ENCODE measurements around the gene IDH3A. TPM values are rescaled to one million over a fixed set of nuclear protein-coding genes. Genes with fewer than 3 reads are reported as not detected.

IDH3A gene
- total RNA-seq, 2 experiments from 2014 or later: 47.0 to 140 TPM

DNA sequence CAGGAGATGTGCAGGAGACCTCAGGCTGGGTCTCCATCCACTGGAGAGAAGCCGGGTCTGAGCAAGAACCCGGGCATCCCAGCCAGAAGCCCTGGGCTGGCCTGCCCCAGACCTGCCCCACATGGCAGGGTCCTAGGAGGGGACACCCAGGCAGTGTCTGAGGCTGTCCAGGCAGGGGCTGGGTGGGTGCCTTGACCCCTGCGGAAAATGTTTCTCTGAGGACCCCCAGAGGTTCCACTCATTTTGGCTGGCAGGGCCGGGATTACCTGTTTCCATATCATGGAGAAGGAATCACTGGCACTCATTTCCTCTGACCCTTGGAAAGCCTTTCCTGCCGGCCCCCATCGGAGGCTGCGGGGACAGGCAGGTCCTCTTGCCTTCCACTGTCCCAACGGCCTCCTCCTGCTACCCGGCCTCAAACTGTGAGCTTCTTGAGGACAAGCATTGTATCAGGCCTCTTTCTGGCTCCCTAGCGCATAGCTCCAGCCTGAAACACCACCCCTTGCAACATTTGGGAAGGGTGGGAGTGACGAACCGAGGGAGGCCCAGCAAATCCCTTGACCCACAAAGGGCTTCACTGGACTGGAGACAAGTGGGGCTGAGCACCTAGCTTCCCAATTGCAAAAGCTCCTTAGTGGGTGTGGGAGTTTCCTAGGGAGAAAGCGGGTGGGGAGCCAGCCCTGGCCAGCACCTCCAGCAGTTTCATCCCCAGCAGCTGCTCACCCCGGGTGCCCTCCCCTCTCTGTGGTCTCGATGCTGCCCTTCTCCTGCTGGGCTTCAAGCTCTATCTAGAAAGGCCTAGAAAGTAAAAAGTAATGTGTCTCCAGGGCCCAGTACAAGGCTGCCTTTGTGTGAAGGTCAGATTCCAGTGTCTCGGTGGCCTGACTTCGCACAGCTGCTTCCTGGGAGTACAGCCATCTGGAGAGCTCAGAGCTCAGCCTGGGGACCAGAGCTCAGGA is 55.5 kb downstream of the IDH3A start:
- ChIA-PET POLR2A (interaction anchor here (1.0 to 1.3 kb wide), 2 partner anchors 36 to 87 kb away, joined by 3 to 6 read pairs; no protein-coding TSS in a partner anchor), CTCF (ENCODE audit: unreplicated experiment) (interaction anchor here (1.2 kb wide), 1 partner anchor 9 kb away, joined by 4 read pairs; no protein-coding TSS in a partner anchor)
- Histone ChIP-seq H3K9me3 (ENCODE audit: low read length) (no peaks in the 10 kb centered on the region), H3K4me2 (ENCODE audit: low read length) (no peak overlapping the region), H3K79me2 (ENCODE audit: insufficient read depth, low read depth, low read length) (no peaks in the 10 kb centered on the region), H2AFZ (ENCODE audit: low read length) (no peak overlapping the region), H3K27ac (ENCODE audit: low read depth, low read length, poor library complexity, severe bottlenecking) (no peak overlapping the region), H3K4me3 (ENCODE audit: low read depth, low read length, poor library complexity, severe bottlenecking) (no peak overlapping the region), H3K36me3 (ENCODE audit: insufficient read depth, low read length) (no peaks in the 10 kb centered on the region), H4K20me1 (ENCODE audit: insufficient read depth, low read length) (no peaks in the 10 kb centered on the region), H3K4me1 (ENCODE audit: insufficient read depth, low read length, poor library complexity, severe bottlenecking) (no peaks in the 10 kb centered on the region), H3K9me2 (ENCODE audit: insufficient read depth, low read length) (no peaks in the 10 kb centered on the region)
- intact Hi-C loops (cut with micrococcal nuclease; ENCODE audit: unreplicated experiment): no loop called here
- no TSS peak for BruUV-seq (replicated peaks)
- DNase-seq (ENCODE audit: low spot score): no peak
- TF ChIP-seq, protein P1, sequence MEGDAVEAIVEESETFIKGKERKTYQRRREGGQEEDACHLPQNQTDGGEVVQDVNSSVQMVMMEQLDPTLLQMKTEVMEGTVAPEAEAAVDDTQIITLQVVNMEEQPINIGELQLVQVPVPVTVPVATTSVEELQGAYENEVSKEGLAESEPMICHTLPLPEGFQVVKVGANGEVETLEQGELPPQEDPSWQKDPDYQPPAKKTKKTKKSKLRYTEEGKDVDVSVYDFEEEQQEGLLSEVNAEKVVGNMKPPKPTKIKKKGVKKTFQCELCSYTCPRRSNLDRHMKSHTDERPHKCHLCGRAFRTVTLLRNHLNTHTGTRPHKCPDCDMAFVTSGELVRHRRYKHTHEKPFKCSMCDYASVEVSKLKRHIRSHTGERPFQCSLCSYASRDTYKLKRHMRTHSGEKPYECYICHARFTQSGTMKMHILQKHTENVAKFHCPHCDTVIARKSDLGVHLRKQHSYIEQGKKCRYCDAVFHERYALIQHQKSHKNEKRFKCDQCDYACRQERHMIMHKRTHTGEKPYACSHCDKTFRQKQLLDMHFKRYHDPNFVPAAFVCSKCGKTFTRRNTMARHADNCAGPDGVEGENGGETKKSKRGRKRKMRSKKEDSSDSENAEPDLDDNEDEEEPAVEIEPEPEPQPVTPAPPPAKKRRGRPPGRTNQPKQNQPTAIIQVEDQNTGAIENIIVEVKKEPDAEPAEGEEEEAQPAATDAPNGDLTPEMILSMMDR (conservative IDR thresholded peaks at IDR 0.05; ENCODE audit: low read length): no peak
- no peak for TF ChIP-seq EZH2phosphoT487 (IDR thresholded peaks at IDR 0.05; ENCODE audit: borderline replicate concordance, low read depth, low read length)

DNA sequence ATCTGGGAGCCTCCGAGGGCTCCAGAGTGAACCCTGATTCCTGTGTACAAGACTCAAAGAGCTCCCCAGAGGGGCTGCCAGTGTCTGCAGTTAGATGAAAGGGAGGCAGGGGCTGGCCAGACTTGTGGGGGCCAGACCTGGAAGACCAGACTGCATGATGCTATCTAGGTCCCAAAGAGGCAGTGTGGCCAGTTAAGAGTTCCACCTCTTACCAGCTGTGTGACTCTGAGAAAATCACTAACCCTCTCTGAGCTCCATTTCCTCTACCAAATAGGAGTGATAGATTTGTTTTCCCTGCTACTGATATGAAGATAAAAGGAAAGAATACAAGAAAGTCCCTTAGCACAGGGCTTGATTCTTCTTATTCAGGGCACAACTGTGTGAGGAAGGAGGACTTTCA is 56.2 kb downstream of the IDH3A start:
- no peak overlapping the region for H2AFZ ChIP-seq (ENCODE audit: low read length)
- no peak overlapping the region for H3K4me3 ChIP-seq (ENCODE audit: low read depth, low read length, poor library complexity, severe bottlenecking)
- ChIA-PET CTCF (ENCODE audit: unreplicated experiment) (interaction anchor here (1.2 kb wide), 1 partner anchor 9 kb away, joined by 4 read pairs; no protein-coding TSS in a partner anchor), POLR2A (interaction anchor here (1.0 to 1.3 kb wide), 2 partner anchors 35 to 88 kb away, joined by 3 to 6 read pairs; no protein-coding TSS in a partner anchor)
- no peak overlapping the region for H3K27ac ChIP-seq (ENCODE audit: low read depth, low read length, poor library complexity, severe bottlenecking)
- H3K4me1 ChIP-seq (ENCODE audit: insufficient read depth, low read length, poor library complexity, severe bottlenecking): no peaks in the 10 kb centered on the region
- no peaks in the 10 kb centered on the region for H3K9me3 ChIP-seq (ENCODE audit: low read length)
- no peaks in the 10 kb centered on the region for H3K36me3 ChIP-seq (ENCODE audit: insufficient read depth, low read length)
- H3K4me2 ChIP-seq (ENCODE audit: low read length): no peak overlapping the region
- DNase-seq (ENCODE audit: low spot score): no peak
- H3K79me2 ChIP-seq (ENCODE audit: insufficient read depth, low read depth, low read length): no peaks in the 10 kb centered on the region
- TF ChIP-seq EZH2phosphoT487 (IDR thresholded peaks at IDR 0.05; ENCODE audit: borderline replicate concordance, low read depth, low read length): no peak
- TF ChIP-seq, protein P1 (conservative IDR thresholded peaks at IDR 0.05; ENCODE audit: low read length): no peak
- intact Hi-C loops (cut with micrococcal nuclease; ENCODE audit: unreplicated experiment): no loop called here
- BruUV-seq (replicated peaks): no TSS peak
- H3K9me2 ChIP-seq (ENCODE audit: insufficient read depth, low read length): no peaks in the 10 kb centered on the region
- no peaks in the 10 kb centered on the region for H4K20me1 ChIP-seq (ENCODE audit: insufficient read depth, low read length)

GRCh38 chr15:78205856-78206255 is 56.7 kb downstream of the IDH3A start:
- BruUV-seq (replicated peaks): no TSS peak
- H3K36me3 ChIP-seq (ENCODE audit: insufficient read depth, low read length): no peaks in the 10 kb centered on the region
- no peaks in the 10 kb centered on the region for H4K20me1 ChIP-seq (ENCODE audit: insufficient read depth, low read length)
- H2AFZ ChIP-seq (ENCODE audit: low read length): no peak overlapping the region
- ChIA-PET CTCF (ENCODE audit: unreplicated experiment) (no interaction called here), POLR2A (interaction anchor here (1.3 kb wide), 1 partner anchor 88 kb away, joined by 3 read pairs; no protein-coding TSS in a partner anchor)
- TF ChIP-seq, protein P1 (conservative IDR thresholded peaks at IDR 0.05; ENCODE audit: low read length): no peak
- intact Hi-C loops (cut with micrococcal nuclease; ENCODE audit: unreplicated experiment): no loop called here
- H3K4me2 ChIP-seq (ENCODE audit: low read length): no peak overlapping the region
- DNase-seq (ENCODE audit: low spot score): no peak
- no peaks in the 10 kb centered on the region for H3K9me3 ChIP-seq (ENCODE audit: low read length)
- H3K4me1 ChIP-seq (ENCODE audit: insufficient read depth, low read length, poor library complexity, severe bottlenecking): no peaks in the 10 kb centered on the region
- H3K4me3 ChIP-seq (ENCODE audit: low read depth, low read length, poor library complexity, severe bottlenecking): no peak overlapping the region
- no peak overlapping the region for H3K27ac ChIP-seq (ENCODE audit: low read depth, low read length, poor library complexity, severe bottlenecking)
- no peaks in the 10 kb centered on the region for H3K79me2 ChIP-seq (ENCODE audit: insufficient read depth, low read depth, low read length)
- no peaks in the 10 kb centered on the region for H3K9me2 ChIP-seq (ENCODE audit: insufficient read depth, low read length)
